C4-2B (cell line): Measurements from ENCODE around the gene FCRLA.

Source experiments
- CTCF ChIP-seq: fragments of 450-650 bp; conservative IDR thresholded peaks from 2 replicates; pipeline ENCODE4 v1.5.1; 2017; ENCODE audit warnings: mild to moderate bottlenecking
- ZFX ChIP-seq: fragments of 450-650 bp; IDR thresholded peaks from 2 replicates; pipeline ENCODE4 v1.6.1; 2017

GRCh38 chr1:161720956-161721737 lies 14.1 kb downstream of the FCRLA start, which contains the start of gene FCRLB:
- no peak for TF ChIP-seq CTCF
- TF ChIP-seq ZFX: no peak
